SK-N-SH (cell line): ENCODE results near the gene ASCC1. TPM values are rescaled to one million over a fixed set of nuclear protein-coding genes. Genes with fewer than 3 reads are reported as not detected.

ENCODE experiments used
- CTCF ChIA-PET: fragments of 300-600, 350-600 bp; formaldehyde crosslinking; extraction: SDS; loops from one replicate; lab custom pipeline; 2021; lab: Yijun Ruan, JAX
- POLR2A ChIA-PET: fragments of 350-600 bp; sonication (Branson Sonifier 250); formaldehyde crosslinking; extraction: SDS; loops from one replicate; lab custom pipeline; 2020; ENCODE audit warnings: antibody characterized with exemption, inconsistent platforms; lab: Yijun Ruan, JAX
- DNase-seq: peaks from one replicate; pipeline ENCODE4 v3.0.0; 2012
- H2AFZ ChIP-seq: fragments of 200-600 bp; sonication (generic); 2 replicates; pipeline ENCODE4 v1.8.1; 2016; ENCODE audit warnings: antibody characterized with exemption, mild to moderate bottlenecking, low read depth
- H3F3A ChIP-seq: fragments of 200-600 bp; sonication (generic); replicated peaks from 2 replicates; pipeline ENCODE3; 2016; ENCODE audit warnings: antibody characterized with exemption, mild to moderate bottlenecking; ENCODE audit not compliant: insufficient read depth
- H3K27ac ChIP-seq, 2 experiments: fragments of 200-500 bp in 1 of 2; fragments of 200-600 bp in 1 of 2; sonication (Bioruptor generic) in 1 of 2; sonication (generic), shearing (Covaris generic) in 1 of 2; 2 replicates each; pipeline versions ENCODE4 v1.5.1 to v1.6.1; 2014 to 2016; ENCODE audit warnings: low read depth in 2 of 2, inconsistent platforms in 1 of 2, low read length in 1 of 2, mild to moderate bottlenecking in 1 of 2, mixed read lengths in 1 of 2
- H3K27me3 ChIP-seq: fragments of 200-600 bp; sonication (generic), shearing (Covaris generic); 2 replicates; pipeline ENCODE4 v1.6.1; 2016; ENCODE audit warnings: mixed run types; ENCODE audit not compliant: insufficient read depth
- H3K36me3 ChIP-seq, 2 experiments: fragments of 200-500 bp in 1 of 2; fragments of 200-600 bp in 1 of 2; sonication (Bioruptor generic) in 1 of 2; sonication (generic) in 1 of 2; replicated peaks in 1 of 2; 2 replicates each; pipeline versions ENCODE3 to v1.5.1; 2014 to 2016; ENCODE audit warnings: low read length in 1 of 2, mild to moderate bottlenecking in 1 of 2; ENCODE audit not compliant: insufficient read depth in 2 of 2, control insufficient read depth in 1 of 2
- H3K4me1 ChIP-seq, 2 experiments: fragments of 200-500 bp in 1 of 2; fragments of 200-600 bp in 1 of 2; sonication (Bioruptor generic) in 1 of 2; sonication (generic), shearing (Covaris generic) in 1 of 2; 2 replicates each; pipeline versions ENCODE4 v1.5.1 to v1.6.1; 2014 to 2016; ENCODE audit warnings: low read depth in 1 of 2, low read length in 1 of 2, mixed run types in 1 of 2; ENCODE audit not compliant: insufficient read depth in 2 of 2, control insufficient read depth in 1 of 2
- H3K4me2 ChIP-seq: fragments of 200-600 bp; sonication (generic), shearing (Covaris generic); 2 replicates; pipeline ENCODE4 v1.6.1; 2017; ENCODE audit warnings: mixed run types
- H3K4me3 ChIP-seq, 2 experiments: fragments of 200-500 bp in 1 of 2; fragments of 200-600 bp in 1 of 2; sonication (Bioruptor generic) in 1 of 2; sonication (generic), shearing (Covaris generic) in 1 of 2; 2 replicates each; pipeline versions ENCODE4 v1.5.1 to v1.8.1; 2014 to 2016; ENCODE audit warnings: low read depth in 2 of 2, inconsistent platforms in 1 of 2, low read length in 1 of 2, mild to moderate bottlenecking in 1 of 2, mixed read lengths in 1 of 2, moderate library complexity in 1 of 2
- H3K79me2 ChIP-seq: fragments of 200-600 bp; sonication (generic); 2 replicates; pipeline ENCODE4 v1.8.1; 2017; ENCODE audit warnings: mild to moderate bottlenecking; ENCODE audit not compliant: insufficient read depth
- H3K9ac ChIP-seq: fragments of 200-600 bp; sonication (generic); 2 replicates; pipeline ENCODE4 v1.6.1; 2017; ENCODE audit warnings: mixed run types
- H3K9me2 ChIP-seq: fragments of 200-600 bp; sonication (generic); 2 replicates; pipeline ENCODE4 v1.6.1; 2017; ENCODE audit warnings: mixed run types
- H3K9me3 ChIP-seq: fragments of 200-600 bp; sonication (generic); 2 replicates; pipeline ENCODE4 v1.6.1; 2017; ENCODE audit warnings: mixed run types, mild to moderate bottlenecking, moderate library complexity
- H4K20me1 ChIP-seq: fragments of 200-600 bp; sonication (generic); 2 replicates; pipeline ENCODE4 v1.6.1; 2017; ENCODE audit warnings: mild to moderate bottlenecking, mixed run types; ENCODE audit not compliant: insufficient read depth
- CTCF ChIP-seq: fragments of 200-600 bp; sonication (generic); IDR thresholded peaks from 2 replicates; pipeline ENCODE4 v1.6.1; 2017; ENCODE audit warnings: antibody characterized with exemption, mild to moderate bottlenecking, moderate library complexity
- ELF1 ChIP-seq: IDR thresholded peaks from 2 replicates; pipeline ENCODE4 v1.4.0; 2012
- EP300 ChIP-seq, 2 experiments: IDR thresholded peaks; 2 replicates each; pipeline versions ENCODE4 v1.4.0 to v1.6.1; 2012; ENCODE audit warnings: borderline replicate concordance in 1 of 2, low read depth in 1 of 2, low read length in 1 of 2
- FOXM1 ChIP-seq: IDR thresholded peaks from 2 replicates; pipeline ENCODE4 v1.4.0; 2012; ENCODE audit warnings: low read depth, mild to moderate bottlenecking
- MAX ChIP-seq: IDR thresholded peaks from 2 replicates; pipeline ENCODE4 v1.4.0; 2012; ENCODE audit warnings: low read depth
- MEF2A ChIP-seq: IDR thresholded peaks from 2 replicates; pipeline ENCODE4 v1.4.0; 2012; ENCODE audit warnings: low read depth, borderline replicate concordance
- NFIC ChIP-seq: IDR thresholded peaks from 2 replicates; pipeline ENCODE4 v1.4.0; 2012; ENCODE audit warnings: borderline replicate concordance
- NRF1 ChIP-seq: IDR thresholded peaks from 2 replicates; pipeline ENCODE4 v1.6.1; 2012; ENCODE audit warnings: low read depth, mild to moderate bottlenecking, low read length
- RAD21 ChIP-seq: IDR thresholded peaks from 2 replicates; pipeline ENCODE4 v1.6.1; 2012; ENCODE audit warnings: mild to moderate bottlenecking, low read length
- RFX5 ChIP-seq: IDR thresholded peaks from 2 replicates; pipeline ENCODE4 v1.6.1; 2012; ENCODE audit warnings: mild to moderate bottlenecking, improper control_type of control experiment, low read length
- TAF1 ChIP-seq: IDR thresholded peaks from 2 replicates; pipeline ENCODE4 v1.6.1; 2012; ENCODE audit warnings: low read depth, mild to moderate bottlenecking, low read length, moderate library complexity, borderline replicate concordance
- USF2 ChIP-seq: fragments of 150-350 bp; IDR thresholded peaks from 2 replicates; pipeline ENCODE4 v1.6.1; 2017; ENCODE audit warnings: antibody characterized with exemption, low read length, low read depth, borderline replicate concordance
- WGBS: methylation state at CpG from one replicate; pipeline ENCODE4 v1.1.6; 2017; ENCODE audit warnings: low lambda C conversion rate; 5-methylcytosine and 5-hydroxymethylcytosine counted together
- polyA plus RNA-seq, 3 experiments: library from polyadenylated mRNA; depleted of rRNA; stranded (reverse); fragments of >200 nt; gene quantifications; 2 replicates each; pipeline ENCODE4 v1.2.3, GENCODE V29; 2012

The ASCC1 gene
- polyA plus RNA-seq, 1 of the 3 experiments (the other 2 are of a cell fraction): 15.0 TPM

GRCh38 chr10:72229261-72230251, 13.5 kb upstream of the ASCC1 start:
- H3K27ac ChIP-seq: no peak overlapping the region
- H3K9ac ChIP-seq: no peak overlapping the region
- no peaks in the 10 kb centered on the region for H3K27me3 ChIP-seq
- 91% methylated on average over 8 of the region's 8 CpGs for WGBS
- DNase-seq: no peak
- no peak overlapping the region for H2AFZ ChIP-seq
- TF ChIP-seq RFX5 (no peak), NRF1 (no peak), TAF1 (no peak), MEF2A (no peak), ELF1 (no peak), EP300 (IDR thresholded peaks at IDR 0.05; ENCODE audit: borderline replicate concordance in 1 of 2, low read depth in 1 of 2, low read length in 1 of 2) (no peak), CTCF (no peak), NFIC (no peak), USF2 (no peak)
- H3K36me3 ChIP-seq: peaks cover 6 to 20% of the 10 kb centered on the region in 2 experiments
- POLR2A ChIA-PET: interaction anchor here (0.6 to 1.7 kb wide), 3 partner anchors 44 to 66 kb away, joined by 3 to 8 read pairs (median 5); partner anchors contain the start of gene DDIT4
- H4K20me1 ChIP-seq: no peaks in the 10 kb centered on the region
- H3K4me2 ChIP-seq: no peak overlapping the region
- H3K9me3 ChIP-seq: no peaks in the 10 kb centered on the region
- peaks cover 4% of the 10 kb centered on the region; the same call in 1 of the 2 replicates for H3K79me2 ChIP-seq
- peaks cover 3% of the 10 kb centered on the region for H3F3A ChIP-seq
- no peak overlapping the region for H3K4me3 ChIP-seq
- no peaks in the 10 kb centered on the region for H3K9me2 ChIP-seq
- CTCF ChIA-PET: interaction anchor here (0.7 to 2.5 kb wide), 10 partner anchors 8 to 333 kb away, joined by 3 to 10 read pairs (median 4); partner anchors contain the start of gene DDIT4
- peaks cover 0 to 12% of the 10 kb centered on the region in 2 experiments; a peak in 2 of 4 replicates for H3K4me1 ChIP-seq

GRCh38 chr10:72228318-72228751, 12.3 kb upstream of the ASCC1 start:
- Histone ChIP-seq H3K27ac (peak overlapping the region in 1 of 2 experiments; percentile 62; a peak in 2 of 4 replicates), H3K4me3 (no peak overlapping the region), H3K9me2 (no peaks in the 10 kb centered on the region), H3F3A (no peaks in the 10 kb centered on the region), H2AFZ (no peak overlapping the region), H4K20me1 (no peaks in the 10 kb centered on the region), H3K79me2 (peaks cover 16% of the 10 kb centered on the region), H3K4me2 (no peak overlapping the region), H3K27me3 (no peaks in the 10 kb centered on the region), H3K9me3 (no peaks in the 10 kb centered on the region), H3K4me1 (peaks cover 0 to 12% of the 10 kb centered on the region in 2 experiments; a peak in 2 of 4 replicates), H3K9ac (no peak overlapping the region), H3K36me3 (peaks cover 12 to 15% of the 10 kb centered on the region in 2 experiments)
- TF ChIP-seq MAX: no peak
- TF ChIP-seq RAD21: 0 out of 2 replicates have a peak, but pooled peaks have one; percentile 0
- 0 out of 4 replicates have a peak, but pooled peaks of 1 of the 2 experiments have one; percentile 19 for TF ChIP-seq EP300 (IDR thresholded peaks at IDR 0.05; ENCODE audit: borderline replicate concordance in 1 of 2, low read depth in 1 of 2, low read length in 1 of 2)
- TF ChIP-seq FOXM1: no peak
- ChIA-PET POLR2A (interaction anchor here (0.6 to 1.7 kb wide), 3 partner anchors 45 to 1565 kb away, joined by 4 to 8 read pairs (median 5); partner anchors contain the start of gene DDIT4), CTCF (interaction anchor here (0.5 to 2.9 kb wide), 6 partner anchors 9 to 911 kb away, joined by 3 to 10 read pairs (median 4); partner anchors contain the start of gene DDIT4)
- DNase-seq: peak; percentile 37
- 69% methylated on average over 2 of the region's 2 CpGs for WGBS
